Left lung (tissue), 10 donors: ENCODE results near the gene TEX26. TPM values are rescaled to one million over a fixed set of nuclear protein-coding genes. Genes with fewer than 3 reads are reported as not detected.
"Not testable (repeated sequence)": the region's sequence is repeated elsewhere in the genome, so short reads cannot be mapped to it uniquely, and the experiment has no call there.

Experiments
- ATAC-seq: fragments of 200-7000 bp; cut with Tn5 transposase; one replicate; pipeline ENCODE4 v1.9.1; 2020; ENCODE audit warnings: moderate library complexity
- DNase-seq, 4 donors: peaks; one replicate each; pipeline ENCODE4 v3.0.0-alpha.2; 2013 to 2020
- H3K27ac ChIP-seq, 2 donors: fragments of 200-600 bp; sonication (generic) in 1 of 2; one replicate each; pipeline versions ENCODE4 v1.5.0 to v1.8.0; 2020 to 2021
- H3K27me3 ChIP-seq, 2 donors: fragments of 200-600 bp; sonication (generic) in 1 of 2; one replicate each; pipeline versions ENCODE4 v1.5.0 to v1.8.0; 2020 to 2021
- H3K36me3 ChIP-seq, 2 donors: fragments of 200-600 bp; sonication (generic) in 1 of 2; one replicate each; pipeline versions ENCODE4 v1.5.0 to v1.8.0; 2020 to 2021
- H3K4me1 ChIP-seq, 2 donors: fragments of 200-600 bp; one replicate each; pipeline ENCODE4 v1.8.0; 2021
- H3K4me3 ChIP-seq, 2 donors: fragments of 200-600 bp; sonication (generic) in 1 of 2; one replicate each; pipeline versions ENCODE4 v1.5.0 to v1.8.0; 2020 to 2021; ENCODE audit warnings: mild to moderate bottlenecking in 1 of 2
- H3K9me3 ChIP-seq, 2 donors: fragments of 200-600 bp; sonication (generic) in 1 of 2; one replicate each; pipeline versions ENCODE4 v1.5.0 to v1.8.0; 2020 to 2021
- intact Hi-C, 2 donors: fragments of 100-400 bp; cut with DNase I; formaldehyde crosslinking; loops; one replicate each; pipeline versions ENCODE4 v1.11.2 to v1.14.2; 2022
- polyA plus RNA-seq, 6 donors: library from polyadenylated mRNA; unstranded; fragments of 120-200 nt; gene quantifications; one replicate each; pipeline ENCODE4 v1.2.1, GENCODE V29; 2013; ENCODE audit not compliant: insufficient read length in 6 of 6
- total RNA-seq, 2 donors: library from RNA; stranded (reverse); fragmentation: NEBNext Ultra II Directional; extraction: Animal tissue kit (Norgen Biotek cat#: 25700); gene quantifications; one replicate each; pipeline ENCODE4 v1.2.1, GENCODE V29; 2021
- TF ChIP-seq, protein P1 (sequence below), 2 donors: fragments of 200-600 bp; sonication (generic) in 1 of 2; IDR thresholded peaks; one replicate each; pipeline versions ENCODE4 v1.5.0 to v1.8.0; 2021; ENCODE audit warnings: antibody characterized with exemption in 2 of 2
- donor health status: DM: no; HTN: yes; CAD: no.
- donor health status: DM: no; HTN: no; CAD: no.

Gene TEX26
- total and polyA plus RNA-seq, 8 donors = 0.47 to 2.4 (median 0.93) TPM; not detected in 1

DNA sequence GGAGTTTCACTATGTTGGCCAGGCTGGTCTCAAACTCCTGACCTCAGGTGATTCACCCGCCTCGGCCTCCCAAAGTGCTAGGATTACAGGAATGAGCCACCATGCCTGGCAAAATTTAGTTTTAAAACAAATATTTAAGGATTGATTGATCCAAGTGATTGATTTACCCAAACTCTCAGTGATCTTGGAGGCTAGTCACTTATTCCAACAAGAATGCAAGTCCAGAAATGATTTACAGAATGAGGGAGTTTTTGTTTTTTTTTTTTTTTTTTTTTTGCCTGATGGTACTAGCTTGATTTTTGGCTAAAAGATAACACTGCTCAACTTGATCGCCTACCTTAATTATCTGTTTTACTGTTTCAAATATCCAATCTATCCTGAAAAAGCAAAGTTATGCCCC is 5.7 kb upstream of the TEX26 start:
- Histone ChIP-seq H3K27ac (no peak overlapping the region), H3K36me3 (no peaks in the 10 kb centered on the region), H3K9me3 (no peaks in the 10 kb centered on the region), H3K4me1 (no peaks in the 10 kb centered on the region), H3K27me3 (no peaks in the 10 kb centered on the region), H3K4me3 (no peak overlapping the region)
- intact Hi-C loops = no loop called here
- no peak for DNase-seq
- no peak for ATAC-seq
- TF ChIP-seq, protein P1, sequence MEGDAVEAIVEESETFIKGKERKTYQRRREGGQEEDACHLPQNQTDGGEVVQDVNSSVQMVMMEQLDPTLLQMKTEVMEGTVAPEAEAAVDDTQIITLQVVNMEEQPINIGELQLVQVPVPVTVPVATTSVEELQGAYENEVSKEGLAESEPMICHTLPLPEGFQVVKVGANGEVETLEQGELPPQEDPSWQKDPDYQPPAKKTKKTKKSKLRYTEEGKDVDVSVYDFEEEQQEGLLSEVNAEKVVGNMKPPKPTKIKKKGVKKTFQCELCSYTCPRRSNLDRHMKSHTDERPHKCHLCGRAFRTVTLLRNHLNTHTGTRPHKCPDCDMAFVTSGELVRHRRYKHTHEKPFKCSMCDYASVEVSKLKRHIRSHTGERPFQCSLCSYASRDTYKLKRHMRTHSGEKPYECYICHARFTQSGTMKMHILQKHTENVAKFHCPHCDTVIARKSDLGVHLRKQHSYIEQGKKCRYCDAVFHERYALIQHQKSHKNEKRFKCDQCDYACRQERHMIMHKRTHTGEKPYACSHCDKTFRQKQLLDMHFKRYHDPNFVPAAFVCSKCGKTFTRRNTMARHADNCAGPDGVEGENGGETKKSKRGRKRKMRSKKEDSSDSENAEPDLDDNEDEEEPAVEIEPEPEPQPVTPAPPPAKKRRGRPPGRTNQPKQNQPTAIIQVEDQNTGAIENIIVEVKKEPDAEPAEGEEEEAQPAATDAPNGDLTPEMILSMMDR (IDR thresholded peaks at IDR 0.05) = no peak

DNA sequence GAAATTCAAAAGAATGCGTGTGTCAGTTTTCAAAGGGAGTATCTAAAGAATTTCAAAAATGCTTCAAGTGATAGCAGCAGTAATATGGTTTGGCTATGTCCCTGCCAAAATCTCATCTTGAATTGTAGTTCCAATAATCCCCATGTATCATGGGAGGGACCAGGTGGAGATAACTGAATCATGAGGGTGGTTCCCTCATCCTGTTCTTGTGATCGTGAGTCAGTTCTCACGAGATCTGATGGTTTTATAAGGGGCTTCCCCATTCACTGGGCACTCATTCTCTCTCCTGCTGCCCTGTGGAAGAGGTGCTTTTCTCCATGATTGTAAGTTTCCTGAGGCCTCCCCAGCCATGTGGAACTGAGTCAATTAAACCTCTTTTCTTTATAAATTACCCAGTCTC is 5.3 kb upstream of the TEX26 start:
- H3K4me1 ChIP-seq, H3K36me3 ChIP-seq, H3K4me3 ChIP-seq, H3K27me3 ChIP-seq, H3K27ac ChIP-seq, intact Hi-C loops, DNase-seq, ATAC-seq, H3K9me3 ChIP-seq: not testable (repeated sequence)

DNA sequence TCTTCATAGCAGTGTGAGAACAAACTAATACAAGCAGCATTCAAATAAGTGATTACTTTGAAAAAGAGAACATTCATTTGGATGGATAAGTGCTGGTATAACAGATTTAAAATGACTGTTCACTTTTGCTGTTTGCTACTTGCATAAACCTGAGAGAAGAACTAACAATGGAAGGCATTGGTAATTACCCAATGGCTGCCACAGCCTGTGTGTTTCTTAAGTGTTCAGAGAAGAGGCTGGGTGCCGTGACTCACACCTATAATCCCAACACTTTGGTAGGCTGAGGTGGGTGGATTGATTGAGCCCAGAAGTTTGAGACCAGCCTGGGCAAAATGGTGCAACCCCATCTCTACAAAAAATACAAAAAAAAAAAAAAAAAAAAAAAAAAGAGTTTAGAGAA is 4.9 kb upstream of the TEX26 start:
- intact Hi-C loops = no loop called here
- H3K4me1 ChIP-seq = no peaks in the 10 kb centered on the region
- ATAC-seq = peak; percentile 31
- H3K9me3 ChIP-seq = no peaks in the 10 kb centered on the region
- TF ChIP-seq, protein P1 (IDR thresholded peaks at IDR 0.05) = no peak
- H3K27ac ChIP-seq = no peak overlapping the region
- no peak for DNase-seq
- H3K36me3 ChIP-seq = no peaks in the 10 kb centered on the region
- no peak overlapping the region for H3K4me3 ChIP-seq
- H3K27me3 ChIP-seq = peaks cover 0 to 6% of the 10 kb centered on the region in 2 donors

DNA sequence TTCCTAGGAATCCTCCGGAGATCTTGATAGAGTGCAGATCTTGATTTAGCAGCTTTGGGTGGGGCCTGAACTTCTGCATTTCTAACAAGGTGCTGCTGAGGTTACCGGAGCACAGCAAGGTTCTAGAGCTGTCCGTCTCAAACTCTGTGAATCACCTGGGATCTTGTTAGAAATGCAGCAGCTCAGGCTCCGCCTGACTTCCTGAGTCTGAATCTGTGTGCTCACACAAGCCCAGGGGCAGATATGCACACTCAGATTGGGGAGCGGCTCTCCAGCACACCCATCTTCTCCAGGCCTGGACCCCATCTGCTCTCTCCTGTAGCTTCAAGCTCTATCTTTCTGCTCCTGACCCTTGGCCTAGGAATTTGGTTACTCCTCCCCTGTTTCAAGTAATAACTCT is 3.5 kb upstream of the TEX26 start:
- intact Hi-C loops = no loop called here

DNA sequence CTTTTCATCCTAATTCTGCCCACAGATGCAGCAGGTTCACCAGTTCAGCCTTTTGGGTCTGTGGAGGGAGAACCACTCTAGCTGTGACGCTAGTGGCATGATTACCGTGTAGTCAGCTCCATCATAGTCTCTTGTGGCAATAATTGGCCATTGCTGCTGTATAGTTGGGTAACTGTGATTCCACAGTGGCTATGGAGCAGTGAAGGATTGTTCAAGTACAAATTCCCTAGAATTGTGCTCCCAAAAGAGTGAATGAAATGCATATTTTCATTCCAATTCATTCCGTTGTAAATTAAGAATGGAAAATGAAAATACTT is 856 bp downstream of the TEX26 start:
- H3K4me1 ChIP-seq = no peaks in the 10 kb centered on the region
- H3K36me3 ChIP-seq = no peaks in the 10 kb centered on the region
- no peak for DNase-seq
- peaks cover 0 to 27% of the 10 kb centered on the region in 2 donors for H3K27me3 ChIP-seq
- H3K27ac ChIP-seq = no peak overlapping the region
- TF ChIP-seq, protein P1 (IDR thresholded peaks at IDR 0.05) = no peak
- no peak for ATAC-seq
- intact Hi-C loops = no loop called here
- H3K4me3 ChIP-seq = no peak overlapping the region
- no peaks in the 10 kb centered on the region for H3K9me3 ChIP-seq

More for the DNA sequence above, 3.5 kb upstream of the TEX26 start:
- Histone ChIP-seq H3K27me3 (peaks cover 0 to 18% of the 10 kb centered on the region in 2 donors), H3K4me3 (no peak overlapping the region), H3K4me1 (no peaks in the 10 kb centered on the region), H3K36me3 (no peaks in the 10 kb centered on the region), H3K27ac (no peak overlapping the region), H3K9me3 (no peaks in the 10 kb centered on the region)
- ATAC-seq = no peak
- TF ChIP-seq, protein P1 (IDR thresholded peaks at IDR 0.05) = no peak
- DNase-seq = no peak

DNA sequence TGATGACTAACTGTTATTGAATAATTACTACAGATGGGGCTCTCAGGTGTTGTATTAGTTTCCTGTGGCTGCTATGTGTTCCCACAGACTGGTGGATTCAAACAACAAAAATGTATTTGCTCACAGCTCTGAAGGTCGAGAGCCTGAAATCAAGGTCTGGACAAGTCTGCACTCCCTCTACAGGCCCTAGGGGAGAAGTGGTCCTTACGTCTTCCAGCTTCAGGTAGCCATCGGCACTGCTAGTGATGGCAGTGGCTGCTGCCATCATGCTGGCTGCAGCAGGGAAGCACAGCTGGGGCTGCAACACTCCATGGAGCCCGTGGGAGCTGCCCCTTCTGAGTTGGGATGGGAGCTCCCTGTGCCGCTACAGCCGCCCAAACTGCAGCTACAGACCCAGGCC is 1.9 kb downstream of the TEX26 start:
- H3K27me3 ChIP-seq = peaks cover 0 to 27% of the 10 kb centered on the region in 2 donors
- TF ChIP-seq, protein P1 (IDR thresholded peaks at IDR 0.05) = no peak
- intact Hi-C loops = no loop called here
- ATAC-seq (no peak), DNase-seq (no peak)
- H3K4me1 ChIP-seq = no peaks in the 10 kb centered on the region
- no peak overlapping the region for H3K27ac ChIP-seq
- H3K36me3 ChIP-seq = no peaks in the 10 kb centered on the region
- H3K4me3 ChIP-seq = no peak overlapping the region
- no peaks in the 10 kb centered on the region for H3K9me3 ChIP-seq
